IMR-90 (cell line): ENCODE measurements around the gene ZNF778. TPM values are rescaled to one million over a fixed set of nuclear protein-coding genes. Genes with fewer than 3 reads are reported as not detected.

Experiments
- ATAC-seq: fragments of 200-7000 bp; cut with Tn5 transposase; 2 replicates; pipeline ENCODE4 v1.9.1; 2020; ENCODE audit warnings: low read depth, mild to moderate bottlenecking, moderate library complexity
- BruUV-seq: library from RNA; stranded (reverse); fragments of 400-500 nt; replicated peaks from 2 replicates; lab custom pipeline; 2021; lab: Mats Ljungman, UMichigan
- CTCF ChIA-PET: fragments of 300-600 bp; formaldehyde crosslinking; extraction: SDS; loops from one replicate; lab custom pipeline; 2021; ENCODE audit warnings: antibody characterized with exemption; lab: Yijun Ruan, JAX
- POLR2A ChIA-PET: fragments of 300-600 bp; sonication (Branson Sonifier 250); formaldehyde crosslinking; loops from one replicate; lab custom pipeline; 2022; ENCODE audit warnings: antibody characterized with exemption; ENCODE audit not compliant: unreplicated experiment; lab: Charles Lee
- DNase-seq: peaks from one replicate; pipeline ENCODE4 v3.0.0; 2013
- H2AFZ ChIP-seq: replicated peaks from 2 replicates; pipeline ENCODE3; 2013; ENCODE audit warnings: low read length, mild to moderate bottlenecking; ENCODE audit not compliant: poor library complexity
- H2AK5ac ChIP-seq: 2 replicates; pipeline ENCODE4 v1.6.1; 2013; ENCODE audit warnings: low read depth, low read length, inconsistent platforms
- H2AK9ac ChIP-seq: replicated peaks from 2 replicates; pipeline ENCODE3; 2013; ENCODE audit warnings: mild to moderate bottlenecking, low read depth, low read length, moderate library complexity; ENCODE audit not compliant: poor library complexity
- H2BK120ac ChIP-seq: 2 replicates; pipeline ENCODE4 v1.6.1; 2013; ENCODE audit warnings: low read depth, low read length, inconsistent platforms
- H2BK15ac ChIP-seq: 3 replicates; pipeline ENCODE4 v1.6.1; 2013; ENCODE audit warnings: low read depth, low read length, inconsistent platforms
- H2BK20ac ChIP-seq: 2 replicates; pipeline ENCODE4 v1.6.1; 2013; ENCODE audit warnings: low read depth, mild to moderate bottlenecking, inconsistent platforms, low read length, moderate library complexity
- H2BK5ac ChIP-seq: 2 replicates; pipeline ENCODE4 v1.6.1; 2013; ENCODE audit warnings: mild to moderate bottlenecking, low read depth, low read length, inconsistent platforms; ENCODE audit not compliant: poor library complexity, severe bottlenecking
- H3K14ac ChIP-seq: replicated peaks from 2 replicates; pipeline ENCODE4 v1.6.1; 2013; ENCODE audit warnings: low read depth, low read length, inconsistent platforms
- H3K18ac ChIP-seq: 2 replicates; pipeline ENCODE4 v1.6.1; 2013; ENCODE audit warnings: low read depth, low read length, control low read depth
- H3K23ac ChIP-seq: 2 replicates; pipeline ENCODE4 v1.6.1; 2013; ENCODE audit warnings: low read depth, low read length, inconsistent platforms
- H3K27ac ChIP-seq: 2 replicates; pipeline ENCODE4 v1.5.1; 2013; ENCODE audit warnings: mild to moderate bottlenecking, control low read depth, low read length; ENCODE audit not compliant: insufficient read depth
- H3K27me3 ChIP-seq: 2 replicates; pipeline ENCODE4 v1.6.1; 2013; ENCODE audit warnings: low read length; ENCODE audit not compliant: control insufficient read depth, insufficient read depth
- H3K36me3 ChIP-seq: 2 replicates; pipeline ENCODE4 v1.6.1; 2013; ENCODE audit warnings: low read length, mixed read lengths; ENCODE audit not compliant: control insufficient read depth, insufficient read depth
- H3K4ac ChIP-seq: 2 replicates; pipeline ENCODE4 v1.6.1; 2013; ENCODE audit warnings: low read depth, low read length, inconsistent platforms
- H3K4me1 ChIP-seq: 2 replicates; pipeline ENCODE4 v1.6.1; 2013; ENCODE audit warnings: low read length, mixed read lengths; ENCODE audit not compliant: control insufficient read depth, insufficient read depth
- H3K4me2 ChIP-seq: 2 replicates; pipeline ENCODE4 v1.6.1; 2013; ENCODE audit warnings: low read depth, mild to moderate bottlenecking, control low read depth, low read length, moderate library complexity
- H3K4me3 ChIP-seq: 2 replicates; pipeline ENCODE4 v1.5.1; 2013; ENCODE audit warnings: low read depth, mild to moderate bottlenecking, control low read depth, low read length, moderate library complexity; ENCODE audit not compliant: insufficient read depth
- H3K56ac ChIP-seq: 2 replicates; pipeline ENCODE4 v1.6.1; 2013; ENCODE audit warnings: low read length, inconsistent platforms; ENCODE audit not compliant: insufficient read depth; ENCODE audit errors: extremely low read depth
- H3K79me1 ChIP-seq, 2 experiments: 2 replicates each; pipeline ENCODE4 v1.6.1; 2013; ENCODE audit warnings: low read length in 2 of 2, inconsistent platforms in 1 of 2, low read depth in 1 of 2
- H3K9ac ChIP-seq: 2 replicates; pipeline ENCODE4 v1.6.1; 2013; ENCODE audit warnings: low read depth, low read length, control low read depth
- H3K9me1 ChIP-seq: 2 replicates; pipeline ENCODE4 v1.6.1; 2013; ENCODE audit warnings: low read length, inconsistent platforms; ENCODE audit not compliant: insufficient read depth
- H3K9me3 ChIP-seq: 2 replicates; pipeline ENCODE4 v1.6.1; 2013; ENCODE audit warnings: low read length; ENCODE audit not compliant: control insufficient read depth, insufficient read depth
- H4K20me1 ChIP-seq: 2 replicates; pipeline ENCODE4 v1.6.1; 2013; ENCODE audit warnings: low read length, inconsistent platforms; ENCODE audit not compliant: insufficient read depth
- H4K5ac ChIP-seq: 2 replicates; pipeline ENCODE4 v1.6.1; 2013; ENCODE audit warnings: mild to moderate bottlenecking, low read depth, low read length, control low read depth
- H4K8ac ChIP-seq, 2 experiments: 2 replicates each; pipeline ENCODE4 v1.6.1; 2013; ENCODE audit warnings: low read depth in 2 of 2, low read length in 2 of 2, control low read depth in 1 of 2, inconsistent platforms in 1 of 2
- H4K91ac ChIP-seq: 2 replicates; pipeline ENCODE4 v1.6.1; 2013; ENCODE audit warnings: low read depth, low read length, inconsistent platforms; ENCODE audit not compliant: insufficient read depth
- MAFK ChIP-seq: IDR thresholded peaks from 2 replicates; pipeline ENCODE4 v1.6.1; 2012; ENCODE audit warnings: low read depth, low read length, improper control_type of control experiment
- MXI1 ChIP-seq: IDR thresholded peaks from 2 replicates; pipeline ENCODE4 v1.6.1; 2012; ENCODE audit warnings: low read depth, mild to moderate bottlenecking, low read length, moderate library complexity, borderline replicate concordance
- NFE2L2 ChIP-seq: fragments of 150-350 bp; IDR thresholded peaks from 2 replicates; pipeline ENCODE4 v1.6.1; 2016; ENCODE audit warnings: low read depth, mild to moderate bottlenecking, low read length
- RCOR1 ChIP-seq: IDR thresholded peaks from 2 replicates; pipeline ENCODE4 v1.6.1; 2012; ENCODE audit warnings: mild to moderate bottlenecking, low read length, improper control_type of control experiment; ENCODE audit not compliant: insufficient replicate concordance
- RFX5 ChIP-seq: IDR thresholded peaks from 2 replicates; pipeline ENCODE4 v1.8.0; 2012; ENCODE audit warnings: low read depth, mild to moderate bottlenecking, low read length, moderate library complexity
- WGBS, 2 experiments: methylation state at CpG; one replicate each; pipeline versions ENCODE4 v1.1.5 to v1.1.7; 2013; ENCODE audit warnings: missing lambda C conversion rate in 2 of 2; ENCODE audit not compliant: insufficient read length in 1 of 2; ENCODE audit errors: extremely low coverage in 2 of 2; 5-methylcytosine and 5-hydroxymethylcytosine counted together
- dilution Hi-C: fragments of 300-500 bp; cut with HindIII; formaldehyde crosslinking; loops from one replicate; pipeline ENCODE4 v1.14.3; 2018; ENCODE audit warnings: low sequenced_read_pairs; ENCODE audit not compliant: unreplicated experiment
- in situ Hi-C: fragments of 300-500 bp; cut with MboI; formaldehyde crosslinking; loops from 3 replicates; pipeline ENCODE4 v1.14.3; 2019; ENCODE audit warnings: low sequenced_read_pairs, inconsistent platforms, mixed read lengths
- intact Hi-C: fragments of 100-400 bp; cut with micrococcal nuclease; formaldehyde crosslinking; loops from 2 replicates; pipeline ENCODE4 v1.10.0; 2022
- polyA plus RNA-seq, 3 experiments: library from polyadenylated mRNA; depleted of rRNA; stranded (reverse); fragments of >200 nt; gene quantifications; 2 replicates each; pipeline ENCODE4 v1.2.3, GENCODE V29; 2012; ENCODE audit warnings: low replicate concordance in 1 of 3
- total RNA-seq: library from RNA; depleted of rRNA; stranded (reverse); fragments of >200 nt; gene quantifications from 2 replicates; pipeline ENCODE4 v1.2.3, GENCODE V29; 2012
- TF ChIP-seq, protein P1 (sequence below): fragments of 150-350 bp; IDR thresholded peaks from 2 replicates; pipeline ENCODE4 v1.6.1; 2016; ENCODE audit warnings: low read depth, mild to moderate bottlenecking, low read length, moderate library complexity, borderline replicate concordance
- TF ChIP-seq, protein P2 (sequence below): conservative IDR thresholded peaks from 2 replicates; pipeline ENCODE4 v1.5.1; 2012; ENCODE audit warnings: mild to moderate bottlenecking, low read depth, low read length, improper control_type of control experiment

The ZNF778 gene
- total and polyA plus RNA-seq, 2 of the 4 experiments (the other 2 are of a cell fraction) = 5.6 to 9.9 TPM

DNA sequence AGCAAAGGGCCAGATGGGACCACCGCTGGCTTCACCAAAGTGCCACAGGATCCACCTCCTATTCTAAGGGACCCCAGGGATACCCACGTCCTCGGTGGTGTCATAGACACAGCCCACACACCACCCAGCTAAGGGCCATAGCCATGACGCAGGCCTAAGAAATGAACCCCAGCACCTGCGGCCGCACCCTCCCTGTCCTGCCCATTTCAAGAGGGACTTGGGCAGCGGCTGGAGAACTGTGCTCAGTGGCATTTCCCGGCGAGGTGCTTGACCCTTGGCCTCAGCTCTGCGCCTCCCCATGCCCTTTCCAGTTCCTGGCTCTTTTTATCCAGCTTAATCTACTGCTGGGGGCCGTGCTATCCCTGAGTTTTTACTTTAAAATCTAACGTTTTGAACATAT lies 27.3 kb downstream of the ZNF778 start:
- ChIA-PET CTCF (no interaction called here), POLR2A (no interaction called here)
- no peak overlapping the region for H4K5ac ChIP-seq
- no peak overlapping the region for H3K23ac ChIP-seq
- dilution Hi-C loops = no loop called here
- in situ Hi-C loops = no loop called here
- no peak overlapping the region for H3K4me2 ChIP-seq
- no peaks in the 10 kb centered on the region for H3K36me3 ChIP-seq
- no peak overlapping the region for H3K56ac ChIP-seq
- H3K27me3 ChIP-seq = no peaks in the 10 kb centered on the region
- H3K4me3 ChIP-seq = no peak overlapping the region
- TF ChIP-seq MXI1 (no peak), RFX5 (no peak), NFE2L2 (no peak), MAFK (no peak), RCOR1 (no peak)
- TF ChIP-seq, protein P1, sequence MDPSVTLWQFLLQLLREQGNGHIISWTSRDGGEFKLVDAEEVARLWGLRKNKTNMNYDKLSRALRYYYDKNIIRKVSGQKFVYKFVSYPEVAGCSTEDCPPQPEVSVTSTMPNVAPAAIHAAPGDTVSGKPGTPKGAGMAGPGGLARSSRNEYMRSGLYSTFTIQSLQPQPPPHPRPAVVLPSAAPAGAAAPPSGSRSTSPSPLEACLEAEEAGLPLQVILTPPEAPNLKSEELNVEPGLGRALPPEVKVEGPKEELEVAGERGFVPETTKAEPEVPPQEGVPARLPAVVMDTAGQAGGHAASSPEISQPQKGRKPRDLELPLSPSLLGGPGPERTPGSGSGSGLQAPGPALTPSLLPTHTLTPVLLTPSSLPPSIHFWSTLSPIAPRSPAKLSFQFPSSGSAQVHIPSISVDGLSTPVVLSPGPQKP = no peak
- TF ChIP-seq, protein P2, sequence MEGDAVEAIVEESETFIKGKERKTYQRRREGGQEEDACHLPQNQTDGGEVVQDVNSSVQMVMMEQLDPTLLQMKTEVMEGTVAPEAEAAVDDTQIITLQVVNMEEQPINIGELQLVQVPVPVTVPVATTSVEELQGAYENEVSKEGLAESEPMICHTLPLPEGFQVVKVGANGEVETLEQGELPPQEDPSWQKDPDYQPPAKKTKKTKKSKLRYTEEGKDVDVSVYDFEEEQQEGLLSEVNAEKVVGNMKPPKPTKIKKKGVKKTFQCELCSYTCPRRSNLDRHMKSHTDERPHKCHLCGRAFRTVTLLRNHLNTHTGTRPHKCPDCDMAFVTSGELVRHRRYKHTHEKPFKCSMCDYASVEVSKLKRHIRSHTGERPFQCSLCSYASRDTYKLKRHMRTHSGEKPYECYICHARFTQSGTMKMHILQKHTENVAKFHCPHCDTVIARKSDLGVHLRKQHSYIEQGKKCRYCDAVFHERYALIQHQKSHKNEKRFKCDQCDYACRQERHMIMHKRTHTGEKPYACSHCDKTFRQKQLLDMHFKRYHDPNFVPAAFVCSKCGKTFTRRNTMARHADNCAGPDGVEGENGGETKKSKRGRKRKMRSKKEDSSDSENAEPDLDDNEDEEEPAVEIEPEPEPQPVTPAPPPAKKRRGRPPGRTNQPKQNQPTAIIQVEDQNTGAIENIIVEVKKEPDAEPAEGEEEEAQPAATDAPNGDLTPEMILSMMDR = no peak
- peaks cover 6% of the 10 kb centered on the region for H3K4me1 ChIP-seq
- H3K9me1 ChIP-seq = no peaks in the 10 kb centered on the region; the same call in 1 of the 2 replicates
- H2AK5ac ChIP-seq = no peak overlapping the region
- H3K9ac ChIP-seq = no peak overlapping the region
- H4K20me1 ChIP-seq = no peaks in the 10 kb centered on the region
- H2BK120ac ChIP-seq = no peak overlapping the region
- no peak overlapping the region for H2BK15ac ChIP-seq
- peaks cover 5 to 16% of the 10 kb centered on the region in 2 experiments; a peak in 3 of 4 replicates for H3K79me1 ChIP-seq
- intact Hi-C loops = no loop called here
- no peak for DNase-seq
- H3K18ac ChIP-seq = no peak overlapping the region
- H3K14ac ChIP-seq = no peak overlapping the region
- H2BK20ac ChIP-seq = no peak overlapping the region
- H2AFZ ChIP-seq = no peak overlapping the region
- no peak overlapping the region for H2AK9ac ChIP-seq
- no TSS peak for BruUV-seq
- no peak overlapping the region for H3K27ac ChIP-seq
- no peak for ATAC-seq
- WGBS, 2 experiments = 80% methylated on average over 6 of the region's 12 CpGs; no CpG with 5 or more reads in 1 of the 2 experiments
- H4K91ac ChIP-seq = no peak overlapping the region
- no peaks in the 10 kb centered on the region; the same call in 1 of the 2 replicates for H3K9me3 ChIP-seq
- H4K8ac ChIP-seq = no peak overlapping the region
- H3K4ac ChIP-seq = no peak overlapping the region
- H2BK5ac ChIP-seq = no peak overlapping the region
